ENCODE data around the gene FSTL5.

Gene FSTL5

GRCh38 chr4:161538941-161539340 is 624.9 kb downstream of the FSTL5 start:
- Histone ChIP-seq H3K36me3 (ENCODE audit: control insufficient read depth in 2 of 2, insufficient read depth in 2 of 2, low read length in 2 of 2) (no peaks in the 10 kb centered on the region), H3K27me3 (ENCODE audit: control insufficient read depth in 1 of 2, insufficient read depth in 2 of 2, low read length in 2 of 2) (no peaks in the 10 kb centered on the region), H3K9me3 (ENCODE audit: control insufficient read depth in 2 of 2, low read length in 2 of 2) (no peaks in the 10 kb centered on the region), H3K9ac (ENCODE audit: low read length in 2 of 2) (no peak overlapping the region), H3K4me3 (ENCODE audit: low read length in 2 of 2) (no peak overlapping the region), H3K4me1 (ENCODE audit: control insufficient read depth, insufficient read depth, low read length) (no peaks in the 10 kb centered on the region), H3K27ac (ENCODE audit: low read length) (no peak overlapping the region)

- no peaks in the 10 kb centered on the region for H3K27me3 ChIP-seq (ENCODE audit: control insufficient read depth in 1 of 2, insufficient read depth in 2 of 2, low read length in 2 of 2)
- no peak overlapping the region for H3K4me3 ChIP-seq (ENCODE audit: low read length in 2 of 2)
- no peaks in the 10 kb centered on the region for H3K4me1 ChIP-seq (ENCODE audit: control insufficient read depth, insufficient read depth, low read length)
Observed at GRCh38 chr4:161530710-161531109, 633.1 kb downstream of the FSTL5 start.

GRCh38 chr4:161525121-161525520 is 638.7 kb downstream of the FSTL5 start:
- no peak overlapping the region for H3K27ac ChIP-seq (ENCODE audit: low read length)
- H3K36me3 ChIP-seq (ENCODE audit: control insufficient read depth in 2 of 2, insufficient read depth in 2 of 2, low read length in 2 of 2): no peaks in the 10 kb centered on the region
- H3K9me3 ChIP-seq (ENCODE audit: control insufficient read depth in 2 of 2, low read length in 2 of 2): no peaks in the 10 kb centered on the region
- H3K4me1 ChIP-seq (ENCODE audit: control insufficient read depth, insufficient read depth, low read length): no peaks in the 10 kb centered on the region
- no peak overlapping the region for H3K9ac ChIP-seq (ENCODE audit: low read length in 2 of 2)
- H3K27me3 ChIP-seq (ENCODE audit: control insufficient read depth in 1 of 2, insufficient read depth in 2 of 2, low read length in 2 of 2): no peaks in the 10 kb centered on the region
- H3K4me3 ChIP-seq (ENCODE audit: low read length in 2 of 2): no peak overlapping the region

More at GRCh38 chr4:161530710-161531109, 633.1 kb downstream of the FSTL5 start:
- no peak overlapping the region for H3K27ac ChIP-seq (ENCODE audit: low read length)
- no peak overlapping the region for H3K9ac ChIP-seq (ENCODE audit: low read length in 2 of 2)
- no peaks in the 10 kb centered on the region for H3K36me3 ChIP-seq (ENCODE audit: control insufficient read depth in 2 of 2, insufficient read depth in 2 of 2, low read length in 2 of 2)
- no peaks in the 10 kb centered on the region for H3K9me3 ChIP-seq (ENCODE audit: control insufficient read depth in 2 of 2, low read length in 2 of 2)

- Histone ChIP-seq H3K4me3 (ENCODE audit: low read length in 2 of 2) (no peak overlapping the region), H3K4me1 (ENCODE audit: control insufficient read depth, insufficient read depth, low read length) (no peaks in the 10 kb centered on the region), H3K27me3 (ENCODE audit: control insufficient read depth in 1 of 2, insufficient read depth in 2 of 2, low read length in 2 of 2) (no peaks in the 10 kb centered on the region), H3K9me3 (ENCODE audit: control insufficient read depth in 2 of 2, low read length in 2 of 2) (no peaks in the 10 kb centered on the region), H3K36me3 (ENCODE audit: control insufficient read depth in 2 of 2, insufficient read depth in 2 of 2, low read length in 2 of 2) (no peaks in the 10 kb centered on the region), H3K9ac (ENCODE audit: low read length in 2 of 2) (no peak overlapping the region), H3K27ac (ENCODE audit: low read length) (no peak overlapping the region)
Observed at GRCh38 chr4:161522031-161522430, 641.8 kb downstream of the FSTL5 start.

- no peaks in the 10 kb centered on the region for H3K4me1 ChIP-seq (ENCODE audit: control insufficient read depth, insufficient read depth, low read length)
- no peak overlapping the region for H3K9ac ChIP-seq (ENCODE audit: low read length in 2 of 2)
- no peaks in the 10 kb centered on the region for H3K36me3 ChIP-seq (ENCODE audit: control insufficient read depth in 2 of 2, insufficient read depth in 2 of 2, low read length in 2 of 2)
- no peaks in the 10 kb centered on the region for H3K27me3 ChIP-seq (ENCODE audit: control insufficient read depth in 1 of 2, insufficient read depth in 2 of 2, low read length in 2 of 2)
- no peak overlapping the region for H3K27ac ChIP-seq (ENCODE audit: low read length)
- H3K9me3 ChIP-seq (ENCODE audit: control insufficient read depth in 2 of 2, low read length in 2 of 2): no peaks in the 10 kb centered on the region
- no peak overlapping the region for H3K4me3 ChIP-seq (ENCODE audit: low read length in 2 of 2)
Observed at GRCh38 chr4:161519611-161520010, 644.2 kb downstream of the FSTL5 start.

GRCh38 chr4:161517941-161518340 is 645.9 kb downstream of the FSTL5 start:
- Histone ChIP-seq H3K27ac (ENCODE audit: low read length) (no peak overlapping the region), H3K9me3 (ENCODE audit: control insufficient read depth in 2 of 2, low read length in 2 of 2) (no peaks in the 10 kb centered on the region), H3K36me3 (ENCODE audit: control insufficient read depth in 2 of 2, insufficient read depth in 2 of 2, low read length in 2 of 2) (no peaks in the 10 kb centered on the region), H3K9ac (ENCODE audit: low read length in 2 of 2) (no peak overlapping the region), H3K4me1 (ENCODE audit: control insufficient read depth, insufficient read depth, low read length) (no peaks in the 10 kb centered on the region), H3K27me3 (ENCODE audit: control insufficient read depth in 1 of 2, insufficient read depth in 2 of 2, low read length in 2 of 2) (no peaks in the 10 kb centered on the region), H3K4me3 (ENCODE audit: low read length in 2 of 2) (no peak overlapping the region)

- Histone ChIP-seq H3K27me3 (ENCODE audit: control insufficient read depth in 1 of 2, insufficient read depth in 2 of 2, low read length in 2 of 2) (no peaks in the 10 kb centered on the region), H3K4me3 (ENCODE audit: low read length in 2 of 2) (no peak overlapping the region), H3K27ac (ENCODE audit: low read length) (no peak overlapping the region), H3K4me1 (ENCODE audit: control insufficient read depth, insufficient read depth, low read length) (no peaks in the 10 kb centered on the region), H3K9me3 (ENCODE audit: control insufficient read depth in 2 of 2, low read length in 2 of 2) (no peaks in the 10 kb centered on the region), H3K36me3 (ENCODE audit: control insufficient read depth in 2 of 2, insufficient read depth in 2 of 2, low read length in 2 of 2) (no peaks in the 10 kb centered on the region), H3K9ac (ENCODE audit: low read length in 2 of 2) (no peak overlapping the region)
Observed at GRCh38 chr4:161505141-161505540, 658.7 kb downstream of the FSTL5 start.

- Histone ChIP-seq H3K4me3 (ENCODE audit: low read length in 2 of 2) (no peak overlapping the region), H3K9ac (ENCODE audit: low read length in 2 of 2) (no peak overlapping the region), H3K4me1 (ENCODE audit: control insufficient read depth, insufficient read depth, low read length) (no peaks in the 10 kb centered on the region), H3K36me3 (ENCODE audit: control insufficient read depth in 2 of 2, insufficient read depth in 2 of 2, low read length in 2 of 2) (no peaks in the 10 kb centered on the region), H3K27ac (ENCODE audit: low read length) (no peak overlapping the region), H3K9me3 (ENCODE audit: control insufficient read depth in 2 of 2, low read length in 2 of 2) (no peaks in the 10 kb centered on the region), H3K27me3 (ENCODE audit: control insufficient read depth in 1 of 2, insufficient read depth in 2 of 2, low read length in 2 of 2) (no peaks in the 10 kb centered on the region)
Observed at GRCh38 chr4:161498155-161498554, 665.6 kb downstream of the FSTL5 start.

- Histone ChIP-seq H3K9ac (ENCODE audit: low read length in 2 of 2) (no peak overlapping the region), H3K27ac (ENCODE audit: low read length) (no peak overlapping the region), H3K4me3 (ENCODE audit: low read length in 2 of 2) (no peak overlapping the region), H3K4me1 (ENCODE audit: control insufficient read depth, insufficient read depth, low read length) (no peaks in the 10 kb centered on the region), H3K9me3 (ENCODE audit: control insufficient read depth in 2 of 2, low read length in 2 of 2) (no peaks in the 10 kb centered on the region), H3K36me3 (ENCODE audit: control insufficient read depth in 2 of 2, insufficient read depth in 2 of 2, low read length in 2 of 2) (no peaks in the 10 kb centered on the region), H3K27me3 (ENCODE audit: control insufficient read depth in 1 of 2, insufficient read depth in 2 of 2, low read length in 2 of 2) (no peaks in the 10 kb centered on the region)
Observed at GRCh38 chr4:161486461-161486860, 677.3 kb downstream of the FSTL5 start.

- Histone ChIP-seq H3K9ac (ENCODE audit: low read length in 2 of 2) (no peak overlapping the region), H3K27me3 (ENCODE audit: control insufficient read depth in 1 of 2, insufficient read depth in 2 of 2, low read length in 2 of 2) (no peaks in the 10 kb centered on the region), H3K9me3 (ENCODE audit: control insufficient read depth in 2 of 2, low read length in 2 of 2) (no peaks in the 10 kb centered on the region), H3K4me3 (ENCODE audit: low read length in 2 of 2) (no peak overlapping the region), H3K4me1 (ENCODE audit: control insufficient read depth, insufficient read depth, low read length) (no peaks in the 10 kb centered on the region), H3K36me3 (ENCODE audit: control insufficient read depth in 2 of 2, insufficient read depth in 2 of 2, low read length in 2 of 2) (no peaks in the 10 kb centered on the region), H3K27ac (ENCODE audit: low read length) (no peak overlapping the region)
Observed at GRCh38 chr4:161466316-161466715, 697.5 kb downstream of the FSTL5 start.

GRCh38 chr4:161463436-161463835 is 700.4 kb downstream of the FSTL5 start:
- no peak overlapping the region for H3K9ac ChIP-seq (ENCODE audit: low read length in 2 of 2)
- no peaks in the 10 kb centered on the region for H3K36me3 ChIP-seq (ENCODE audit: control insufficient read depth in 2 of 2, insufficient read depth in 2 of 2, low read length in 2 of 2)
- no peaks in the 10 kb centered on the region for H3K4me1 ChIP-seq (ENCODE audit: control insufficient read depth, insufficient read depth, low read length)
- no peaks in the 10 kb centered on the region for H3K9me3 ChIP-seq (ENCODE audit: control insufficient read depth in 2 of 2, low read length in 2 of 2)
- H3K27me3 ChIP-seq (ENCODE audit: control insufficient read depth in 1 of 2, insufficient read depth in 2 of 2, low read length in 2 of 2): no peaks in the 10 kb centered on the region
- no peak overlapping the region for H3K27ac ChIP-seq (ENCODE audit: low read length)
- H3K4me3 ChIP-seq (ENCODE audit: low read length in 2 of 2): no peak overlapping the region
